Central memory CD8-positive, alpha-beta T cell (primary cell): Measurements from ENCODE around the gene EHBP1L1.

ENCODE experiments used
- ATAC-seq: fragments of 150-1000 bp; cut with Tn5 transposase; replicated peaks from 2 replicates; pipeline ENCODE4 v1.10.0; 2022; ENCODE audit warnings: mild to moderate bottlenecking, moderate FRiP score, moderate number of reproducible peaks; ENCODE audit not compliant: poor library complexity, severe bottlenecking; ENCODE audit errors: extremely low read depth
- DNase-seq, 2 donors: peaks; one replicate each; pipeline ENCODE4 v3.0.0; 2021; ENCODE audit warnings: low spot score in 2 of 2
- H3K27ac Mint-ChIP-seq: one replicate; pipeline ENCODE4 v1.8.0; 2022; ENCODE audit warnings: low read depth, mild to moderate bottlenecking, moderate library complexity, mixed read lengths
- H3K27me3 Mint-ChIP-seq: one replicate; pipeline ENCODE4 v1.8.0; 2022; ENCODE audit warnings: mixed read lengths
- H3K36me3 Mint-ChIP-seq: one replicate; pipeline ENCODE4 v1.8.0; 2022; ENCODE audit warnings: mild to moderate bottlenecking, moderate library complexity, mixed read lengths; ENCODE audit not compliant: insufficient read depth
- H3K4me1 Mint-ChIP-seq: one replicate; pipeline ENCODE4 v1.8.0; 2022; ENCODE audit warnings: mixed read lengths
- H3K4me3 Mint-ChIP-seq: one replicate; pipeline ENCODE4 v1.8.0; 2022; ENCODE audit warnings: mild to moderate bottlenecking, moderate library complexity, mixed read lengths
- H3K9me3 Mint-ChIP-seq: one replicate; pipeline ENCODE4 v1.8.0; 2022; ENCODE audit warnings: mixed read lengths

Gene EHBP1L1

GRCh38 chr11:65617136-65617850, 41.4 kb downstream of the EHBP1L1 start:
- Mint-ChIP-seq H3K4me3 (peak overlapping the region; percentile 96), H3K27ac (no peak overlapping the region), H3K27me3 (no peaks in the 10 kb centered on the region), H3K4me1 (peaks cover 28% of the 10 kb centered on the region), H3K9me3 (no peaks in the 10 kb centered on the region), H3K36me3 (peaks cover 28% of the 10 kb centered on the region)
- DNase-seq (no peak), ATAC-seq (no peak)

- Mint-ChIP-seq H3K4me1 (peaks cover 26% of the 10 kb centered on the region), H3K4me3 (peak overlapping the region; percentile 96), H3K27me3 (no peaks in the 10 kb centered on the region), H3K36me3 (peaks cover 31% of the 10 kb centered on the region), H3K27ac (no peak overlapping the region), H3K9me3 (no peaks in the 10 kb centered on the region)
- ATAC-seq (no peak), DNase-seq (no peak)
Observed at GRCh38 chr11:65617990-65618751, 42.3 kb downstream of the EHBP1L1 start.

- H3K27me3 Mint-ChIP-seq = no peaks in the 10 kb centered on the region
- H3K4me3 Mint-ChIP-seq = no peak overlapping the region
- DNase-seq (no peak), ATAC-seq (no peak)
- no peak overlapping the region for H3K27ac Mint-ChIP-seq
- H3K4me1 Mint-ChIP-seq = peaks cover 22% of the 10 kb centered on the region
- H3K36me3 Mint-ChIP-seq = peaks cover 34% of the 10 kb centered on the region
- no peaks in the 10 kb centered on the region for H3K9me3 Mint-ChIP-seq
Observed at GRCh38 chr11:65618763-65619162, 42.9 kb downstream of the EHBP1L1 start.

GRCh38 chr11:65619281-65619928, 43.6 kb downstream of the EHBP1L1 start:
- no peaks in the 10 kb centered on the region for H3K9me3 Mint-ChIP-seq
- H3K27me3 Mint-ChIP-seq = no peaks in the 10 kb centered on the region
- H3K4me1 Mint-ChIP-seq = peaks cover 22% of the 10 kb centered on the region
- DNase-seq (no peak), ATAC-seq (no peak)
- H3K4me3 Mint-ChIP-seq = no peak overlapping the region
- H3K27ac Mint-ChIP-seq = no peak overlapping the region
- peaks cover 34% of the 10 kb centered on the region for H3K36me3 Mint-ChIP-seq

- Mint-ChIP-seq H3K4me3 (no peak overlapping the region), H3K4me1 (peaks cover 22% of the 10 kb centered on the region), H3K27me3 (no peaks in the 10 kb centered on the region), H3K9me3 (no peaks in the 10 kb centered on the region), H3K36me3 (peaks cover 25% of the 10 kb centered on the region), H3K27ac (no peak overlapping the region)
- ATAC-seq (no peak), DNase-seq (no peak)
Observed at GRCh38 chr11:65620666-65621065, 44.8 kb downstream of the EHBP1L1 start.

GRCh38 chr11:65621460-65621859, 45.6 kb downstream of the EHBP1L1 start:
- no peaks in the 10 kb centered on the region for H3K27me3 Mint-ChIP-seq
- DNase-seq (no peak), ATAC-seq (no peak)
- H3K4me3 Mint-ChIP-seq = no peak overlapping the region
- peaks cover 25% of the 10 kb centered on the region for H3K4me1 Mint-ChIP-seq
- H3K9me3 Mint-ChIP-seq = no peaks in the 10 kb centered on the region
- H3K36me3 Mint-ChIP-seq = peaks cover 30% of the 10 kb centered on the region
- H3K27ac Mint-ChIP-seq = no peak overlapping the region

- DNase-seq (no peak), ATAC-seq (no peak)
- H3K4me1 Mint-ChIP-seq = peaks cover 19% of the 10 kb centered on the region
- H3K9me3 Mint-ChIP-seq = no peaks in the 10 kb centered on the region
- H3K36me3 Mint-ChIP-seq = peaks cover 27% of the 10 kb centered on the region
- H3K4me3 Mint-ChIP-seq = no peak overlapping the region
- H3K27me3 Mint-ChIP-seq = no peaks in the 10 kb centered on the region
- no peak overlapping the region for H3K27ac Mint-ChIP-seq
Observed at GRCh38 chr11:65622011-65622410, 46.2 kb downstream of the EHBP1L1 start.

GRCh38 chr11:65623177-65623576, 47.3 kb downstream of the EHBP1L1 start:
- no peak overlapping the region for H3K27ac Mint-ChIP-seq
- peaks cover 19% of the 10 kb centered on the region for H3K4me1 Mint-ChIP-seq
- no peak for DNase-seq
- peaks cover 25% of the 10 kb centered on the region for H3K36me3 Mint-ChIP-seq
- no peaks in the 10 kb centered on the region for H3K9me3 Mint-ChIP-seq
- no peak for ATAC-seq
- H3K4me3 Mint-ChIP-seq = no peak overlapping the region
- no peaks in the 10 kb centered on the region for H3K27me3 Mint-ChIP-seq

- H3K9me3 Mint-ChIP-seq = no peaks in the 10 kb centered on the region
- DNase-seq (no peak), ATAC-seq (no peak)
- peak overlapping the region; percentile 86 for H3K27ac Mint-ChIP-seq
- peaks cover 25% of the 10 kb centered on the region for H3K36me3 Mint-ChIP-seq
- H3K4me3 Mint-ChIP-seq = no peak overlapping the region
- H3K4me1 Mint-ChIP-seq = peaks cover 19% of the 10 kb centered on the region
- H3K27me3 Mint-ChIP-seq = no peaks in the 10 kb centered on the region
Observed at GRCh38 chr11:65623852-65624616, 48.2 kb downstream of the EHBP1L1 start.

- ATAC-seq (no peak), DNase-seq (no peak)
- Mint-ChIP-seq H3K9me3 (no peaks in the 10 kb centered on the region), H3K27ac (no peak overlapping the region), H3K4me3 (no peak overlapping the region), H3K27me3 (no peaks in the 10 kb centered on the region), H3K4me1 (peaks cover 19% of the 10 kb centered on the region), H3K36me3 (peaks cover 23% of the 10 kb centered on the region)
Observed at GRCh38 chr11:65624931-65625627, 49.2 kb downstream of the EHBP1L1 start.

GRCh38 chr11:65625628-65626342, 49.9 kb downstream of the EHBP1L1 start:
- H3K4me1 Mint-ChIP-seq = peaks cover 19% of the 10 kb centered on the region
- no peaks in the 10 kb centered on the region for H3K9me3 Mint-ChIP-seq
- ATAC-seq (peak; percentile 76), DNase-seq (peak; percentile 43 to 49)
- no peak overlapping the region for H3K27ac Mint-ChIP-seq
- H3K27me3 Mint-ChIP-seq = no peaks in the 10 kb centered on the region
- H3K36me3 Mint-ChIP-seq = peaks cover 23% of the 10 kb centered on the region
- peak overlapping the region; percentile 16 for H3K4me3 Mint-ChIP-seq
